PC-3 (cell line): ENCODE measurements around the gene SETMAR. TPM values are rescaled to one million over a fixed set of nuclear protein-coding genes. Genes with fewer than 3 reads are reported as not detected.

Experiments used
- ATAC-seq: fragments of 200-7000 bp; cut with Tn5 transposase; 2 replicates; pipeline ENCODE4 v1.9.1; 2020; ENCODE audit warnings: mild to moderate bottlenecking, moderate library complexity
- BruUV-seq: library from RNA; stranded (reverse); fragments of 400-500 nt; replicated peaks from 2 replicates; lab custom pipeline; 2021; lab: Mats Ljungman, UMichigan
- CTCF ChIA-PET: fragments of 300-600 bp; sonication (Branson Sonifier 250); formaldehyde crosslinking; loops from one replicate; lab custom pipeline; 2022; ENCODE audit warnings: antibody characterized with exemption; lab: Charles Lee
- POLR2A ChIA-PET: fragments of 300-600 bp; sonication (Branson Sonifier 250); formaldehyde crosslinking; loops from one replicate; lab custom pipeline; 2022; ENCODE audit warnings: antibody characterized with exemption; ENCODE audit not compliant: unreplicated experiment; lab: Charles Lee
- DNase-seq: peaks from one replicate; pipeline ENCODE4 v3.0.0-alpha.2; 2015
- H2AFZ ChIP-seq: fragments of 300-600 bp; sonication (generic); 2 replicates; pipeline ENCODE4 v1.6.0; 2016; ENCODE audit warnings: antibody characterized with exemption, low read length
- H3F3A ChIP-seq: fragments of 300-600 bp; sonication (generic); one replicate; pipeline ENCODE4 v1.6.0; 2017; ENCODE audit warnings: antibody characterized with exemption, low read length, control low read depth, mild to moderate bottlenecking; ENCODE audit not compliant: unreplicated experiment
- H3K27ac ChIP-seq: fragments of 300-600 bp; sonication (generic); 2 replicates; pipeline ENCODE4 v1.5.1; 2016; ENCODE audit warnings: mild to moderate bottlenecking, low read length
- H3K27me3 ChIP-seq: fragments of 300-600 bp; sonication (generic); 2 replicates; pipeline ENCODE4 v1.6.1; 2016; ENCODE audit warnings: low read length, mixed read lengths
- H3K36me3 ChIP-seq: fragments of 300-600 bp; sonication (generic); 2 replicates; pipeline ENCODE4 v1.6.1; 2016; ENCODE audit warnings: low read depth, mixed run types, low read length, mixed read lengths
- H3K4me1 ChIP-seq: fragments of 300-600 bp; sonication (generic); 2 replicates; pipeline ENCODE4 v1.5.1; 2016; ENCODE audit warnings: low read length; ENCODE audit not compliant: insufficient read depth
- H3K4me2 ChIP-seq: fragments of 300-600 bp; sonication (generic); 2 replicates; pipeline ENCODE4 v1.6.0; 2016; ENCODE audit warnings: low read length
- H3K4me3 ChIP-seq: fragments of 300-600 bp; sonication (generic); 2 replicates; pipeline ENCODE4 v1.5.1; 2016; ENCODE audit warnings: mild to moderate bottlenecking, low read length, mixed read lengths
- H3K79me2 ChIP-seq: fragments of 300-600 bp; sonication (generic); 2 replicates; pipeline ENCODE4 v1.6.1; 2017; ENCODE audit warnings: low read length, mixed read lengths
- H3K9ac ChIP-seq: fragments of 300-600 bp; sonication (generic); 2 replicates; pipeline ENCODE4 v1.6.0; 2016; ENCODE audit warnings: mild to moderate bottlenecking, low read length
- H3K9me2 ChIP-seq: fragments of 300-600 bp; sonication (generic); replicated peaks from 2 replicates; pipeline ENCODE4 v1.6.1; 2016; ENCODE audit warnings: mixed run types, low read length, mixed read lengths
- H3K9me3 ChIP-seq: fragments of 300-600 bp; sonication (generic); 2 replicates; pipeline ENCODE4 v1.6.1; 2016; ENCODE audit warnings: low read length, mixed read lengths
- H4K20me1 ChIP-seq: fragments of 300-600 bp; sonication (generic); 2 replicates; pipeline ENCODE4 v1.6.1; 2016; ENCODE audit warnings: low read length, mixed read lengths
- CTCF ChIP-seq: fragments of 300-600 bp; sonication (generic); conservative IDR thresholded peaks from 2 replicates; pipeline ENCODE4 v1.5.1; 2017; ENCODE audit warnings: antibody characterized with exemption, low read depth, mild to moderate bottlenecking, low read length
- EZH2 ChIP-seq: fragments of 300-600 bp; sonication (generic); IDR thresholded peaks from one replicate; pipeline ENCODE4 v1.6.1; 2017; ENCODE audit warnings: antibody characterized with exemption, mild to moderate bottlenecking, low read length; ENCODE audit not compliant: unreplicated experiment
- EZH2phosphoT487 ChIP-seq: fragments of 300-600 bp; sonication (generic); IDR thresholded peaks from 2 replicates; pipeline ENCODE4 v1.6.1; 2018; ENCODE audit warnings: mild to moderate bottlenecking, antibody characterized with exemption, low read length, borderline replicate concordance
- intact Hi-C: fragments of 100-400 bp; cut with micrococcal nuclease; formaldehyde crosslinking; loops from 2 replicates; pipeline ENCODE4 v1.9.0; 2023
- total RNA-seq: library from RNA; depleted of rRNA; stranded (reverse); fragments of >200 nt; gene quantifications from 2 replicates; pipeline ENCODE4 v1.2.3, GENCODE V29; 2014

SETMAR gene
- total RNA-seq, 1 experiment from 2014 or later = 17.5 TPM

GRCh38 chr3:4332111-4332510, 28.9 kb downstream of the SETMAR start:
- Histone ChIP-seq H3K4me1 (no peaks in the 10 kb centered on the region), H3K27ac (no peak overlapping the region)
- intact Hi-C loops = no loop called here

GRCh38 chr3:4332574-4332973, 29.4 kb downstream of the SETMAR start:
- Histone ChIP-seq H2AFZ (no peak overlapping the region), H3F3A (no peaks in the 10 kb centered on the region), H3K36me3 (no peaks in the 10 kb centered on the region), H3K9me2 (no peaks in the 10 kb centered on the region), H3K27me3 (no peaks in the 10 kb centered on the region), H3K4me2 (no peak overlapping the region), H3K9ac (no peak overlapping the region), H3K4me1 (no peaks in the 10 kb centered on the region), H3K4me3 (no peak overlapping the region), H3K9me3 (no peaks in the 10 kb centered on the region), H4K20me1 (no peaks in the 10 kb centered on the region), H3K79me2 (no peaks in the 10 kb centered on the region), H3K27ac (no peak overlapping the region)
- no peak for TF ChIP-seq CTCF
- intact Hi-C loops = no loop called here
- POLR2A ChIA-PET = no interaction called here
- no TSS peak for BruUV-seq
- ATAC-seq (no peak), DNase-seq (no peak)
- CTCF ChIA-PET = interaction anchor here (0.6 kb wide), 1 partner anchor 26 kb away, joined by 3 read pairs; no protein-coding TSS in a partner anchor

More at GRCh38 chr3:4332111-4332510, 28.9 kb downstream of the SETMAR start:
- no TSS peak for BruUV-seq
- no peaks in the 10 kb centered on the region for H3K79me2 ChIP-seq
- H3K27me3 ChIP-seq = no peaks in the 10 kb centered on the region
- H3F3A ChIP-seq = no peaks in the 10 kb centered on the region
- H2AFZ ChIP-seq = no peak overlapping the region
- H3K9me2 ChIP-seq = no peaks in the 10 kb centered on the region
- no peak overlapping the region for H3K4me3 ChIP-seq
- no peak overlapping the region for H3K4me2 ChIP-seq
- no peak for DNase-seq
- ChIA-PET POLR2A (no interaction called here), CTCF (no interaction called here)
- H3K9me3 ChIP-seq = no peaks in the 10 kb centered on the region
- H3K9ac ChIP-seq = no peak overlapping the region
- no peaks in the 10 kb centered on the region for H3K36me3 ChIP-seq
- H4K20me1 ChIP-seq = no peaks in the 10 kb centered on the region
- ATAC-seq = no peak
- TF ChIP-seq EZH2phosphoT487 (no peak), CTCF (no peak), EZH2 (no peak)

GRCh38 chr3:4332991-4333390, 29.8 kb downstream of the SETMAR start:
- Histone ChIP-seq H4K20me1 (no peaks in the 10 kb centered on the region), H3F3A (no peaks in the 10 kb centered on the region), H3K79me2 (no peaks in the 10 kb centered on the region), H3K27me3 (no peaks in the 10 kb centered on the region), H3K4me2 (no peak overlapping the region), H3K27ac (no peak overlapping the region), H3K9ac (no peak overlapping the region), H3K9me2 (no peaks in the 10 kb centered on the region), H3K9me3 (no peaks in the 10 kb centered on the region), H2AFZ (no peak overlapping the region), H3K36me3 (no peaks in the 10 kb centered on the region), H3K4me1 (no peaks in the 10 kb centered on the region), H3K4me3 (no peak overlapping the region)
- no peak for TF ChIP-seq CTCF
- TF ChIP-seq EZH2phosphoT487 = no peak
- TF ChIP-seq EZH2 = no peak
- ChIA-PET CTCF (interaction anchor here (0.6 kb wide), 1 partner anchor 25 kb away, joined by 3 read pairs; no protein-coding TSS in a partner anchor), POLR2A (no interaction called here)
- intact Hi-C loops = no loop called here
- ATAC-seq = no peak
- no TSS peak for BruUV-seq
- no peak for DNase-seq
